A673 (cell line): ENCODE measurements around the gene ARHGEF6. TPM values are rescaled to one million over a fixed set of nuclear protein-coding genes. Genes with fewer than 3 reads are reported as not detected.

Experiments
- BruUV-seq: library from RNA; stranded (reverse); fragments of 400-500 nt; replicated peaks from 2 replicates; lab custom pipeline; 2021; lab: Mats Ljungman, UMichigan
- CTCF ChIA-PET: fragments of 300-600 bp; sonication (Branson Sonifier 250); formaldehyde crosslinking; loops from one replicate; lab custom pipeline; 2022; ENCODE audit warnings: antibody characterized with exemption; lab: Charles Lee
- POLR2A ChIA-PET: fragments of 300-600 bp; sonication (Branson Sonifier 250); formaldehyde crosslinking; loops from one replicate; lab custom pipeline; 2022; ENCODE audit warnings: antibody characterized with exemption; ENCODE audit not compliant: low non-redundant PET; lab: Charles Lee
- DNase-seq: peaks from one replicate; pipeline ENCODE4 v3.0.0-alpha.2; 2015; ENCODE audit warnings: low spot score
- H3K27ac ChIP-seq: fragments of 200-600 bp; sonication (generic); 2 replicates; pipeline ENCODE4 v1.5.1; 2016; ENCODE audit warnings: mixed run types, low read depth, mild to moderate bottlenecking, mixed read lengths, antibody characterized with exemption, low read length; ENCODE audit not compliant: poor library complexity, severe bottlenecking
- H3K27me3 ChIP-seq: fragments of 200-600 bp; sonication (generic); replicated peaks from 2 replicates; pipeline ENCODE4 v1.6.1; 2017; ENCODE audit warnings: mixed run types, low read depth, mild to moderate bottlenecking, mixed read lengths, antibody characterized with exemption, low read length; ENCODE audit not compliant: insufficient read depth, poor library complexity
- H3K36me3 ChIP-seq: fragments of 200-600 bp; sonication (generic); 2 replicates; pipeline ENCODE4 v1.6.1; 2016; ENCODE audit warnings: mixed run types, mild to moderate bottlenecking, mixed read lengths, antibody characterized with exemption, low read length; ENCODE audit not compliant: insufficient read depth, poor library complexity, severe bottlenecking
- H3K4me1 ChIP-seq: fragments of 200-600 bp; sonication (generic); 2 replicates; pipeline ENCODE4 v1.6.1; 2017; ENCODE audit warnings: mixed run types, mild to moderate bottlenecking, mixed read lengths, antibody characterized with exemption, low read length; ENCODE audit not compliant: insufficient read depth, poor library complexity, severe bottlenecking
- H3K4me3 ChIP-seq: fragments of 200-600 bp; sonication (generic); 2 replicates; pipeline ENCODE4 v1.5.1; 2016; ENCODE audit warnings: low read depth, mixed run types, mild to moderate bottlenecking, mixed read lengths, low read length; ENCODE audit not compliant: poor library complexity, severe bottlenecking
- H3K9me3 ChIP-seq: fragments of 200-600 bp; sonication (generic); 2 replicates; pipeline ENCODE4 v1.6.1; 2016; ENCODE audit warnings: mixed run types, low read depth, mild to moderate bottlenecking, mixed read lengths, antibody characterized with exemption, low read length; ENCODE audit not compliant: poor library complexity, severe bottlenecking
- EZH2 ChIP-seq: fragments of 200-600 bp; sonication (generic); IDR thresholded peaks from 2 replicates; pipeline ENCODE4 v1.6.1; 2017; ENCODE audit warnings: borderline replicate concordance, low read depth, mild to moderate bottlenecking, mixed read lengths, antibody characterized with exemption, low read length; ENCODE audit not compliant: poor library complexity, severe bottlenecking
- intact Hi-C: fragments of 100-400 bp; cut with micrococcal nuclease; formaldehyde crosslinking; loops from one replicate; pipeline ENCODE4 v1.10.0; 2022; ENCODE audit not compliant: unreplicated experiment
- total RNA-seq: library from RNA; stranded (reverse); gene quantifications from 2 replicates; pipeline ENCODE4 v1.2.3, GENCODE V29; 2021
- TF ChIP-seq, protein P1 (sequence below): fragments of 300-800, 200-600 bp; sonication (generic); conservative IDR thresholded peaks from 2 replicates; pipeline ENCODE4 v1.5.1; 2017; ENCODE audit warnings: low read depth, mild to moderate bottlenecking, antibody characterized with exemption, low read length, moderate library complexity, mixed read lengths

ARHGEF6 gene
- total RNA-seq, 1 experiment from 2014 or later = 11.4 TPM

DNA sequence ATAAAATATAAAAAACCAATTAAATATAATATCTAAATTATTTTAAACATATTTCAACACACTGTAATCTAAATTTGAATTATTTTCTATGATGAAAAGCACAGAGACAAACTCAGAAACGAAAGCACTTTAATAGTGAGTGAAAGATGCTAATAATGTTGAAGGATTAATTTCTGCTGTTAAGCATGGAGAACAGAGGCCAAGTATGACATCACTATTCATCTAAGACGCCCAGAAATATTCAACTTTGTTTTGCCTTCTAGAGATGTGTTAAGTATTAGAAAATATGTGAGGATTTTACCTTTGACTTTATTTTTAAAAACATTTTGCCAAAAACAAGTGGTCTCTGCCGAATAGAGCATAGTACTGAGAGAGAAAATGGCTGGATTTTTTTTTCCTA is 19.3 kb downstream of the ARHGEF6 start:
- no peaks in the 10 kb centered on the region for H3K36me3 ChIP-seq
- no peak overlapping the region for H3K27ac ChIP-seq
- no peak overlapping the region for H3K4me3 ChIP-seq
- ChIA-PET POLR2A (no interaction called here), CTCF (no interaction called here)
- no peak for DNase-seq
- no peak for TF ChIP-seq EZH2
- TF ChIP-seq, protein P1, sequence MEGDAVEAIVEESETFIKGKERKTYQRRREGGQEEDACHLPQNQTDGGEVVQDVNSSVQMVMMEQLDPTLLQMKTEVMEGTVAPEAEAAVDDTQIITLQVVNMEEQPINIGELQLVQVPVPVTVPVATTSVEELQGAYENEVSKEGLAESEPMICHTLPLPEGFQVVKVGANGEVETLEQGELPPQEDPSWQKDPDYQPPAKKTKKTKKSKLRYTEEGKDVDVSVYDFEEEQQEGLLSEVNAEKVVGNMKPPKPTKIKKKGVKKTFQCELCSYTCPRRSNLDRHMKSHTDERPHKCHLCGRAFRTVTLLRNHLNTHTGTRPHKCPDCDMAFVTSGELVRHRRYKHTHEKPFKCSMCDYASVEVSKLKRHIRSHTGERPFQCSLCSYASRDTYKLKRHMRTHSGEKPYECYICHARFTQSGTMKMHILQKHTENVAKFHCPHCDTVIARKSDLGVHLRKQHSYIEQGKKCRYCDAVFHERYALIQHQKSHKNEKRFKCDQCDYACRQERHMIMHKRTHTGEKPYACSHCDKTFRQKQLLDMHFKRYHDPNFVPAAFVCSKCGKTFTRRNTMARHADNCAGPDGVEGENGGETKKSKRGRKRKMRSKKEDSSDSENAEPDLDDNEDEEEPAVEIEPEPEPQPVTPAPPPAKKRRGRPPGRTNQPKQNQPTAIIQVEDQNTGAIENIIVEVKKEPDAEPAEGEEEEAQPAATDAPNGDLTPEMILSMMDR = no peak
- no TSS peak for BruUV-seq
- no peaks in the 10 kb centered on the region for H3K9me3 ChIP-seq
- H3K27me3 ChIP-seq = no peaks in the 10 kb centered on the region
- peaks cover 20% of the 10 kb centered on the region for H3K4me1 ChIP-seq
- intact Hi-C loops = no loop called here

DNA sequence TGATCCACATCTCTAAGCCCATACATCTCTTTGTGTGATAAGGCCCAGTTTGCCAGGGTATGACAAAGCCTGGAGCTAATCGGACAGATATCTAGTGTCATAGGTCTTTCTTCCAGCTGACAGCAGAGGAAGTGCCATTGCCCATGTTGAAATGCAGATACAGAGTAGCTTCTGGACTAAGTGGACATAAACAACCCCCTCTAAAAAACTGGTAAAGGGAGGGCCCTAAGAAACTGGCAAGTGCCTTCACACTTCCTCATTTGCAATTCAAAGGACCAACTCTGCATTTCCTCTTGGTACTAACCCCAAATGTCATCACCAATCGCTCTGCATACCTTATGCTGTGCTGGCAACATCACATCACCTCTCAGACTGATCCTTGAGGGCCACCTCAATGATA is 20.8 kb downstream of the ARHGEF6 start:
- H3K27me3 ChIP-seq = no peaks in the 10 kb centered on the region
- BruUV-seq = no TSS peak
- no peaks in the 10 kb centered on the region for H3K9me3 ChIP-seq
- TF ChIP-seq, protein P1 = no peak
- no peak for TF ChIP-seq EZH2
- no peak for DNase-seq
- CTCF ChIA-PET = no interaction called here
- intact Hi-C loops = no loop called here
- H3K4me3 ChIP-seq = no peak overlapping the region
- POLR2A ChIA-PET = no interaction called here
- H3K36me3 ChIP-seq = no peaks in the 10 kb centered on the region
- no peak overlapping the region for H3K27ac ChIP-seq
- H3K4me1 ChIP-seq = peaks cover 23% of the 10 kb centered on the region

DNA sequence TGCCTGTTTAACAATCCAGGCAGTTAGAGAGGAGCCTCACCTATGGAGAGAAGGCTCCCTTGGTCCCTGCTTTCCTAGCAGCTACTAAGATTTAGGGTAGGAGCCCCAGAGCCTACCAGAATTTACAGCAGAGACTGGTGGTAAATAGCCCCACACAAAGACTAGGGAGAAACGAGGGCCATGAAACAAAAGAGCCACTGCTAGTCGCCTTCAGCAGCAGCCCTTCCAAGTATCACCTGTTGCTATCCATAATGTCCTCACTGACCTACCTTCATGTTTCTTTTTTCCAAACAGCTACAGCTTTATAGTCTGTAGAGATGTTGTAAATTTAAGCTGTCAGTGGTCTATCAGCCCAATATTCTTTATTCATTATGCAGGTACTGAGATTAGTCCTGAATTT is 25.3 kb downstream of the ARHGEF6 start:
- no peak overlapping the region for H3K27ac ChIP-seq
- no peaks in the 10 kb centered on the region for H3K9me3 ChIP-seq
- intact Hi-C loops = no loop called here
- DNase-seq = no peak
- ChIA-PET POLR2A (no interaction called here), CTCF (no interaction called here)
- no peak overlapping the region for H3K4me3 ChIP-seq
- TF ChIP-seq, protein P1 = no peak
- no peak for TF ChIP-seq EZH2
- H3K36me3 ChIP-seq = no peaks in the 10 kb centered on the region
- no TSS peak for BruUV-seq
- H3K4me1 ChIP-seq = peaks cover 16% of the 10 kb centered on the region
- H3K27me3 ChIP-seq = no peaks in the 10 kb centered on the region
